Transverse colon (tissue), 4 donors: Measurements from ENCODE around the gene SERPINA3.

Experiments
- CTCF ChIP-seq, 5 experiments: fragments of 200-600 bp in 3 of 5; fragments of 450-650 bp in 2 of 5; sonication (generic) in 3 of 5; IDR thresholded peaks; 1 replicate in 2 of 5; 2 replicates in 3 of 5; pipeline ENCODE4 v1.5.1; 2016 to 2017; ENCODE audit warnings: antibody characterized with exemption in 5 of 5, inconsistent platforms in 3 of 5, mild to moderate bottlenecking in 2 of 5, moderate library complexity in 1 of 5
- EP300 ChIP-seq: sonication (generic); formaldehyde crosslinking; IDR thresholded peaks from one replicate; pipeline ENCODE4 v1.6.1; 2017; ENCODE audit warnings: antibody characterized with exemption, low read depth
- POLR2A ChIP-seq: fragments of 450-650 bp; IDR thresholded peaks from one replicate; pipeline ENCODE4 v1.6.1; 2016; ENCODE audit warnings: antibody characterized with exemption, mild to moderate bottlenecking, moderate library complexity
- POLR2AphosphoS5 ChIP-seq, 3 donors: sonication (generic); formaldehyde crosslinking; IDR thresholded peaks; one replicate each; pipeline ENCODE4 v1.6.1; 2016; ENCODE audit warnings: antibody characterized with exemption in 3 of 3

DNA sequence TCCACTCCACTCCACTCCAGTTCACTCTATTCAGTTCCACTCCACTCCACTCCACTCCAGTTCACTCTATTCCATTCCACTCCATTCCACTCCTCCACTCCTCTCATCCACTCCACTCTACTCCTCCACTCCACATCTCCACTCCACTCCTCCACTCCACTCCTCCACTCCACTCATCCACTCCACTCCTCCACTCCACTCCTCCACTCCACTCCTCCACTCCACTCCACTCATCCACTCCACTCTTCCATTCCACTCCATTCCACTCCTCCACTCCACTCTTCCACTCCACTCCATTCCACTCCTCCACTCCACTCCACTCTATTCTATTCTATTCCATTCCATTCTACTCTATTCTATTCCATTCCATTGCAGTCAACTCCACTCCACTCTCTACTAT, 21.1 kb upstream of the SERPINA3 start:
- TF ChIP-seq CTCF (IDR thresholded peaks at IDR 0.05) (no peak), POLR2A (no peak), EP300 (no peak), POLR2AphosphoS5 (IDR thresholded peaks at IDR 0.05) (no peak)
